GM23338 (cell line): ENCODE data around the gene PDP2. TPM values are rescaled to one million over a fixed set of nuclear protein-coding genes. Genes with fewer than 3 reads are reported as not detected.

ENCODE experiments used
- ATAC-seq: fragments of 200-7000 bp; cut with Tn5 transposase; 3 replicates; pipeline ENCODE4 v1.9.1; 2020
- DNase-seq: peaks from one replicate; pipeline ENCODE4 v3.0.0-alpha.2; 2015; ENCODE audit warnings: low spot score
- H2AFZ ChIP-seq: fragments of 200-600 bp; sonication (generic); 2 replicates; pipeline ENCODE4 v1.8.0; 2016; ENCODE audit warnings: antibody characterized with exemption, mild to moderate bottlenecking, moderate library complexity
- H3F3A ChIP-seq: fragments of 200-600 bp; sonication (generic); replicated peaks from 2 replicates; pipeline ENCODE4 v1.8.0; 2017; ENCODE audit warnings: antibody characterized with exemption, mixed run types, low read depth
- H3K27ac ChIP-seq: fragments of 200-600 bp; sonication (generic); 2 replicates; pipeline ENCODE4 v1.6.1; 2016; ENCODE audit warnings: low read depth
- H3K27me3 ChIP-seq: fragments of 200-600 bp; sonication (generic); 2 replicates; pipeline ENCODE4 v1.8.0; 2016; ENCODE audit warnings: mild to moderate bottlenecking, mixed run types, moderate library complexity; ENCODE audit not compliant: insufficient read depth
- H3K36me3 ChIP-seq: fragments of 200-600 bp; sonication (generic); 2 replicates; pipeline ENCODE4 v1.8.0; 2016; ENCODE audit warnings: mild to moderate bottlenecking; ENCODE audit not compliant: insufficient read depth
- H3K4me1 ChIP-seq: fragments of 200-600 bp; sonication (generic); 2 replicates; pipeline ENCODE4 v1.8.0; 2016; ENCODE audit warnings: mild to moderate bottlenecking, moderate library complexity; ENCODE audit not compliant: insufficient read depth
- H3K4me2 ChIP-seq: fragments of 200-600 bp; sonication (generic); 2 replicates; pipeline ENCODE4 v1.7.1; 2017; ENCODE audit warnings: mixed run types
- H3K4me3 ChIP-seq: fragments of 200-600 bp; sonication (generic); 2 replicates; pipeline ENCODE4 v1.6.1; 2016; ENCODE audit warnings: mixed run types
- H3K79me2 ChIP-seq: fragments of 200-600 bp; sonication (generic); replicated peaks from 2 replicates; pipeline ENCODE4 v1.8.0; 2017; ENCODE audit warnings: mild to moderate bottlenecking; ENCODE audit not compliant: insufficient read depth
- H3K9me2 ChIP-seq: fragments of 200-600 bp; sonication (generic); 2 replicates; pipeline ENCODE4 v1.8.0; 2017; ENCODE audit not compliant: insufficient read depth
- H4K20me1 ChIP-seq: fragments of 200-600 bp; sonication (generic); replicated peaks from 2 replicates; pipeline ENCODE4 v1.8.0; 2017; ENCODE audit warnings: mild to moderate bottlenecking; ENCODE audit not compliant: insufficient read depth
- H3K27ac Mint-ChIP-seq: 2 replicates; pipeline ENCODE4 v1.8.0; 2020; ENCODE audit warnings: inconsistent platforms, mild to moderate bottlenecking, moderate library complexity, mixed read lengths
- H3K27me3 Mint-ChIP-seq: 3 replicates; pipeline ENCODE4 v1.8.0; 2022; ENCODE audit warnings: low read depth, mild to moderate bottlenecking, moderate library complexity, mixed read lengths, inconsistent platforms; ENCODE audit not compliant: insufficient read depth, poor library complexity
- H3K36me3 Mint-ChIP-seq: 3 replicates; pipeline ENCODE4 v1.8.0; 2021; ENCODE audit warnings: low read depth, mild to moderate bottlenecking, inconsistent platforms, moderate library complexity, mixed read lengths
- H3K4me1 Mint-ChIP-seq: 3 replicates; pipeline ENCODE4 v1.8.0; 2020; ENCODE audit warnings: mild to moderate bottlenecking, inconsistent platforms, mixed read lengths
- H3K4me3 Mint-ChIP-seq: 3 replicates; pipeline ENCODE4 v1.8.0; 2021; ENCODE audit warnings: moderate library complexity, mild to moderate bottlenecking, inconsistent platforms, mixed read lengths
- H3K9me3 Mint-ChIP-seq: 3 replicates; pipeline ENCODE4 v1.8.0; 2020; ENCODE audit warnings: moderate library complexity, mild to moderate bottlenecking, inconsistent platforms, mixed read lengths
- CREB1 ChIP-seq: fragments of 250-450 bp; sonication (Bioruptor Pico); IDR thresholded peaks from 2 replicates; pipeline ENCODE4 v1.5.0; 2020; ENCODE audit warnings: low read depth, mild to moderate bottlenecking, moderate library complexity
- EZH2 ChIP-seq: fragments of 200-600 bp; sonication (generic); IDR thresholded peaks from one replicate; pipeline ENCODE4 v1.8.0; 2017; ENCODE audit warnings: antibody characterized with exemption, mild to moderate bottlenecking, low read depth; ENCODE audit not compliant: unreplicated experiment
- EZH2phosphoT487 ChIP-seq: fragments of 200-600 bp; sonication (generic); IDR thresholded peaks from one replicate; pipeline ENCODE4 v1.8.1; 2018; ENCODE audit warnings: antibody characterized with exemption; ENCODE audit not compliant: unreplicated experiment
- JUNB ChIP-seq: IDR thresholded peaks from one replicate; pipeline ENCODE4 v1.6.1; 2016; ENCODE audit warnings: antibody characterized with exemption; ENCODE audit not compliant: unreplicated experiment
- NANOG ChIP-seq: IDR thresholded peaks from 2 replicates; pipeline ENCODE4 v1.6.1; 2016; ENCODE audit warnings: antibody characterized with exemption, borderline replicate concordance
- POLR2AphosphoS5 ChIP-seq: IDR thresholded peaks from 2 replicates; pipeline ENCODE4 v1.6.1; 2016; ENCODE audit warnings: antibody characterized with exemption, low read depth
- STAT1 ChIP-seq: IDR thresholded peaks from one replicate; pipeline ENCODE4 v1.6.1; 2016; ENCODE audit warnings: antibody characterized with exemption; ENCODE audit not compliant: unreplicated experiment
- ZNF114 ChIP-seq: fragments of 250-450 bp; sonication (Bioruptor Pico); IDR thresholded peaks from 2 replicates; pipeline ENCODE4 v1.5.0; 2020; ENCODE audit warnings: mild to moderate bottlenecking, moderate library complexity
- ZNF331 ChIP-seq: fragments of 250-450 bp; sonication (Bioruptor Pico); IDR thresholded peaks from 2 replicates; pipeline ENCODE4 v1.5.0; 2020; ENCODE audit warnings: low read depth, mild to moderate bottlenecking, moderate library complexity
- polyA plus RNA-seq: library from polyadenylated mRNA; unstranded; fragments of >200 nt; fragmentation: Nextera tagmentation; extraction: Ambion mirVana; gene quantifications from 2 replicates; pipeline ENCODE4 v1.2.1, GENCODE V29; 2016
- total RNA-seq: library from RNA; depleted of rRNA; stranded (reverse); fragments of >200 nt; shearing (Covaris generic); gene quantifications from 2 replicates; pipeline ENCODE4 v1.2.3, GENCODE V29; 2014
- TF ChIP-seq, protein P1 (sequence below): fragments of 250-450 bp; sonication (Bioruptor Pico); IDR thresholded peaks from 2 replicates; pipeline ENCODE4 v1.5.0; 2020; ENCODE audit warnings: mild to moderate bottlenecking, moderate library complexity
- TF ChIP-seq, protein P2 (sequence below), 2 experiments: fragments of 200-600 bp in 1 of 2; sonication (generic) in 1 of 2; conservative IDR thresholded peaks; 2 replicates each; pipeline versions ENCODE4 v1.5.1 to v1.6.1; 2016 to 2017; ENCODE audit warnings: antibody characterized with exemption in 2 of 2, low read depth in 2 of 2, mild to moderate bottlenecking in 2 of 2, moderate library complexity in 1 of 2
- TF ChIP-seq, protein P3 (sequence below): IDR thresholded peaks from one replicate; pipeline ENCODE4 v1.6.1; 2018; ENCODE audit warnings: antibody characterized with exemption; ENCODE audit not compliant: unreplicated experiment
- TF ChIP-seq, protein P4 (sequence below): IDR thresholded peaks from 2 replicates; pipeline ENCODE4 v1.6.1; 2016; ENCODE audit warnings: antibody characterized with exemption

The PDP2 gene
- total and polyA plus RNA-seq, 2 experiments from 2014 or later: 9.0 to 23.2 TPM

DNA sequence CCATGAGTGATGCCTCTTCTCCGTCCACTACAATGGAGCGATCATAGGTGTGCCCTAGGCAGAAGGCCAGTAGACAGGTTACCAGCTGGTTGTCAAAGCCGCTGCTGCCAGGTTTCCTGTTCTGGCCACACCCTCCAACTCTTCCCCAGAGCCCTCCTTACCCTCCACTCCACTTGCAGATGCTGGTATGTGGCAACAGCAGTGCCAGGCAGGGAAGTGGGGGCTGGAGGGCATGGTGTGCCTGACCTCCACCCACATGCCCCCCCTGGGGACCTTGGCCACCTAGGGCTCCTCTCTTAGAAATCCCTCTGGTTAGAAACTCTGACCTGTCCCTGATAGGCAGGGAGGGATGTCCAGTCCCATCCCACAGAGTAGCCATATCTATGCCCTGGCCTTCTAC, 43.6 kb downstream of the PDP2 start:
- Histone ChIP-seq H3F3A (no peaks in the 10 kb centered on the region), H3K36me3 (no peaks in the 10 kb centered on the region), H3K9me2 (no peaks in the 10 kb centered on the region), H2AFZ (no peak overlapping the region), H3K79me2 (no peaks in the 10 kb centered on the region), H3K4me3 (no peak overlapping the region), H3K4me1 (no peaks in the 10 kb centered on the region), H3K27ac (no peak overlapping the region), H3K27me3 (peaks cover 48% of the 10 kb centered on the region), H3K4me2 (no peak overlapping the region), H4K20me1 (no peaks in the 10 kb centered on the region)
- H3K36me3 Mint-ChIP-seq: no peaks in the 10 kb centered on the region
- peaks cover 45% of the 10 kb centered on the region for H3K27me3 Mint-ChIP-seq
- H3K9me3 Mint-ChIP-seq: no peaks in the 10 kb centered on the region; the same call in 2 of the 3 replicates
- DNase-seq (no peak), ATAC-seq (no peak)
- peaks cover 8% of the 10 kb centered on the region for H3K4me1 Mint-ChIP-seq
- TF ChIP-seq STAT1 (no peak), EZH2 (no peak), CREB1 (CRISPR knock-in tag) (no peak), ZNF114 (CRISPR knock-in tag) (no peak), EZH2phosphoT487 (no peak), POLR2AphosphoS5 (no peak), JUNB (no peak), ZNF331 (CRISPR knock-in tag) (no peak), NANOG (no peak)
- TF ChIP-seq, protein P1, sequence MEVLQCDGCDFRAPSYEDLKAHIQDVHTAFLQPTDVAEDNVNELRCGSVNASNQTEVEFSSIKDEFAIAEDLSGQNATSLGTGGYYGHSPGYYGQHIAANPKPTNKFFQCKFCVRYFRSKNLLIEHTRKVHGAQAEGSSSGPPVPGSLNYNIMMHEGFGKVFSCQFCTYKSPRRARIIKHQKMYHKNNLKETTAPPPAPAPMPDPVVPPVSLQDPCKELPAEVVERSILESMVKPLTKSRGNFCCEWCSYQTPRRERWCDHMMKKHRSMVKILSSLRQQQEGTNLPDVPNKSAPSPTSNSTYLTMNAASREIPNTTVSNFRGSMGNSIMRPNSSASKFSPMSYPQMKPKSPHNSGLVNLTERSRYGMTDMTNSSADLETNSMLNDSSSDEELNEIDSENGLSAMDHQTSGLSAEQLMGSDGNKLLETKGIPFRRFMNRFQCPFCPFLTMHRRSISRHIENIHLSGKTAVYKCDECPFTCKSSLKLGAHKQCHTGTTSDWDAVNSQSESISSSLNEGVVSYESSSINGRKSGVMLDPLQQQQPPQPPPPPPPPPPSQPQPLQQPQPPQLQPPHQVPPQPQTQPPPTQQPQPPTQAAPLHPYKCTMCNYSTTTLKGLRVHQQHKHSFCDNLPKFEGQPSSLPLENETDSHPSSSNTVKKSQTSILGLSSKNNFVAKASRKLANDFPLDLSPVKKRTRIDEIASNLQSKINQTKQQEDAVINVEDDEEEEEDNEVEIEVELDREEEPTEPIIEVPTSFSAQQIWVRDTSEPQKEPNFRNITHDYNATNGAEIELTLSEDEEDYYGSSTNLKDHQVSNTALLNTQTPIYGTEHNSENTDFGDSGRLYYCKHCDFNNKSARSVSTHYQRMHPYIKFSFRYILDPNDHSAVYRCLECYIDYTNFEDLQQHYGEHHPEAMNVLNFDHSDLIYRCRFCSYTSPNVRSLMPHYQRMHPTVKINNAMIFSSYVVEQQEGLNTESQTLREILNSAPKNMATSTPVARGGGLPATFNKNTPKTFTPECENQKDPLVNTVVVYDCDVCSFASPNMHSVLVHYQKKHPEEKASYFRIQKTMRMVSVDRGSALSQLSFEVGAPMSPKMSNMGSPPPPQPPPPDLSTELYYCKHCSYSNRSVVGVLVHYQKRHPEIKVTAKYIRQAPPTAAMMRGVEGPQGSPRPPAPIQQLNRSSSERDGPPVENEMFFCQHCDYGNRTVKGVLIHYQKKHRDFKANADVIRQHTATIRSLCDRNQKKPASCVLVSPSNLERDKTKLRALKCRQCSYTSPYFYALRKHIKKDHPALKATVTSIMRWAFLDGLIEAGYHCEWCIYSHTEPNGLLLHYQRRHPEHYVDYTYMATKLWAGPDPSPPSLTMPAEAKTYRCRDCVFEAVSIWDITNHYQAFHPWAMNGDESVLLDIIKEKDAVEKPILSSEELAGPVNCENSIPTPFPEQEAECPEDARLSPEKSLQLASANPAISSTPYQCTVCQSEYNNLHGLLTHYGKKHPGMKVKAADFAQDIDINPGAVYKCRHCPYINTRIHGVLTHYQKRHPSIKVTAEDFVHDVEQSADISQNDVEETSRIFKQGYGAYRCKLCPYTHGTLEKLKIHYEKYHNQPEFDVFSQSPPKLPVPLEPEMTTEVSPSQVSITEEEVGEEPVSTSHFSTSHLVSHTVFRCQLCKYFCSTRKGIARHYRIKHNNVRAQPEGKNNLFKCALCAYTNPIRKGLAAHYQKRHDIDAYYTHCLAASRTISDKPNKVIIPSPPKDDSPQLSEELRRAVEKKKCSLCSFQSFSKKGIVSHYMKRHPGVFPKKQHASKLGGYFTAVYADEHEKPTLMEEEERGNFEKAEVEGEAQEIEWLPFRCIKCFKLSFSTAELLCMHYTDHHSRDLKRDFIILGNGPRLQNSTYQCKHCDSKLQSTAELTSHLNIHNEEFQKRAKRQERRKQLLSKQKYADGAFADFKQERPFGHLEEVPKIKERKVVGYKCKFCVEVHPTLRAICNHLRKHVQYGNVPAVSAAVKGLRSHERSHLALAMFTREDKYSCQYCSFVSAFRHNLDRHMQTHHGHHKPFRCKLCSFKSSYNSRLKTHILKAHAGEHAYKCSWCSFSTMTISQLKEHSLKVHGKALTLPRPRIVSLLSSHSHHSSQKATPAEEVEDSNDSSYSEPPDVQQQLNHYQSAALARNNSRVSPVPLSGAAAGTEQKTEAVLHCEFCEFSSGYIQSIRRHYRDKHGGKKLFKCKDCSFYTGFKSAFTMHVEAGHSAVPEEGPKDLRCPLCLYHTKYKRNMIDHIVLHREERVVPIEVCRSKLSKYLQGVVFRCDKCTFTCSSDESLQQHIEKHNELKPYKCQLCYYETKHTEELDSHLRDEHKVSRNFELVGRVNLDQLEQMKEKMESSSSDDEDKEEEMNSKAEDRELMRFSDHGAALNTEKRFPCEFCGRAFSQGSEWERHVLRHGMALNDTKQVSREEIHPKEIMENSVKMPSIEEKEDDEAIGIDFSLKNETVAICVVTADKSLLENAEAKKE (CRISPR knock-in tag): no peak
- TF ChIP-seq, protein P2, sequence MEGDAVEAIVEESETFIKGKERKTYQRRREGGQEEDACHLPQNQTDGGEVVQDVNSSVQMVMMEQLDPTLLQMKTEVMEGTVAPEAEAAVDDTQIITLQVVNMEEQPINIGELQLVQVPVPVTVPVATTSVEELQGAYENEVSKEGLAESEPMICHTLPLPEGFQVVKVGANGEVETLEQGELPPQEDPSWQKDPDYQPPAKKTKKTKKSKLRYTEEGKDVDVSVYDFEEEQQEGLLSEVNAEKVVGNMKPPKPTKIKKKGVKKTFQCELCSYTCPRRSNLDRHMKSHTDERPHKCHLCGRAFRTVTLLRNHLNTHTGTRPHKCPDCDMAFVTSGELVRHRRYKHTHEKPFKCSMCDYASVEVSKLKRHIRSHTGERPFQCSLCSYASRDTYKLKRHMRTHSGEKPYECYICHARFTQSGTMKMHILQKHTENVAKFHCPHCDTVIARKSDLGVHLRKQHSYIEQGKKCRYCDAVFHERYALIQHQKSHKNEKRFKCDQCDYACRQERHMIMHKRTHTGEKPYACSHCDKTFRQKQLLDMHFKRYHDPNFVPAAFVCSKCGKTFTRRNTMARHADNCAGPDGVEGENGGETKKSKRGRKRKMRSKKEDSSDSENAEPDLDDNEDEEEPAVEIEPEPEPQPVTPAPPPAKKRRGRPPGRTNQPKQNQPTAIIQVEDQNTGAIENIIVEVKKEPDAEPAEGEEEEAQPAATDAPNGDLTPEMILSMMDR (conservative IDR thresholded peaks at IDR 0.05; ENCODE audit: low read depth in 2 of 2): no peak
- TF ChIP-seq, protein P3, sequence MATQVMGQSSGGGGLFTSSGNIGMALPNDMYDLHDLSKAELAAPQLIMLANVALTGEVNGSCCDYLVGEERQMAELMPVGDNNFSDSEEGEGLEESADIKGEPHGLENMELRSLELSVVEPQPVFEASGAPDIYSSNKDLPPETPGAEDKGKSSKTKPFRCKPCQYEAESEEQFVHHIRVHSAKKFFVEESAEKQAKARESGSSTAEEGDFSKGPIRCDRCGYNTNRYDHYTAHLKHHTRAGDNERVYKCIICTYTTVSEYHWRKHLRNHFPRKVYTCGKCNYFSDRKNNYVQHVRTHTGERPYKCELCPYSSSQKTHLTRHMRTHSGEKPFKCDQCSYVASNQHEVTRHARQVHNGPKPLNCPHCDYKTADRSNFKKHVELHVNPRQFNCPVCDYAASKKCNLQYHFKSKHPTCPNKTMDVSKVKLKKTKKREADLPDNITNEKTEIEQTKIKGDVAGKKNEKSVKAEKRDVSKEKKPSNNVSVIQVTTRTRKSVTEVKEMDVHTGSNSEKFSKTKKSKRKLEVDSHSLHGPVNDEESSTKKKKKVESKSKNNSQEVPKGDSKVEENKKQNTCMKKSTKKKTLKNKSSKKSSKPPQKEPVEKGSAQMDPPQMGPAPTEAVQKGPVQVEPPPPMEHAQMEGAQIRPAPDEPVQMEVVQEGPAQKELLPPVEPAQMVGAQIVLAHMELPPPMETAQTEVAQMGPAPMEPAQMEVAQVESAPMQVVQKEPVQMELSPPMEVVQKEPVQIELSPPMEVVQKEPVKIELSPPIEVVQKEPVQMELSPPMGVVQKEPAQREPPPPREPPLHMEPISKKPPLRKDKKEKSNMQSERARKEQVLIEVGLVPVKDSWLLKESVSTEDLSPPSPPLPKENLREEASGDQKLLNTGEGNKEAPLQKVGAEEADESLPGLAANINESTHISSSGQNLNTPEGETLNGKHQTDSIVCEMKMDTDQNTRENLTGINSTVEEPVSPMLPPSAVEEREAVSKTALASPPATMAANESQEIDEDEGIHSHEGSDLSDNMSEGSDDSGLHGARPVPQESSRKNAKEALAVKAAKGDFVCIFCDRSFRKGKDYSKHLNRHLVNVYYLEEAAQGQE: no peak
- TF ChIP-seq, protein P4, sequence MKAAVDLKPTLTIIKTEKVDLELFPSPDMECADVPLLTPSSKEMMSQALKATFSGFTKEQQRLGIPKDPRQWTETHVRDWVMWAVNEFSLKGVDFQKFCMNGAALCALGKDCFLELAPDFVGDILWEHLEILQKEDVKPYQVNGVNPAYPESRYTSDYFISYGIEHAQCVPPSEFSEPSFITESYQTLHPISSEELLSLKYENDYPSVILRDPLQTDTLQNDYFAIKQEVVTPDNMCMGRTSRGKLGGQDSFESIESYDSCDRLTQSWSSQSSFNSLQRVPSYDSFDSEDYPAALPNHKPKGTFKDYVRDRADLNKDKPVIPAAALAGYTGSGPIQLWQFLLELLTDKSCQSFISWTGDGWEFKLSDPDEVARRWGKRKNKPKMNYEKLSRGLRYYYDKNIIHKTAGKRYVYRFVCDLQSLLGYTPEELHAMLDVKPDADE: no peak
- H3K4me3 Mint-ChIP-seq: no peak overlapping the region
- no peak overlapping the region for H3K27ac Mint-ChIP-seq
